GM18951 (cell line): Measurements from ENCODE around the gene GRIA3.
"Not testable (repeated sequence)": the region's sequence is repeated elsewhere in the genome, so short reads cannot be mapped to it uniquely, and the experiment has no call there.

Experiments
- POLR2A ChIP-seq: IDR thresholded peaks from 4 replicates; pipeline ENCODE4 v1.6.1; 2011; ENCODE audit warnings: mild to moderate bottlenecking; ENCODE audit not compliant: insufficient read length, insufficient read depth; ENCODE audit errors: extremely low read depth
- in situ Hi-C: fragments of 300-500 bp; cut with MboI; formaldehyde crosslinking; loops from one replicate; pipeline ENCODE4 v1.12.0; 2022; ENCODE audit warnings: low sequenced_read_pairs, mixed read lengths, inconsistent platforms; ENCODE audit not compliant: unreplicated experiment

The GRIA3 gene

DNA sequence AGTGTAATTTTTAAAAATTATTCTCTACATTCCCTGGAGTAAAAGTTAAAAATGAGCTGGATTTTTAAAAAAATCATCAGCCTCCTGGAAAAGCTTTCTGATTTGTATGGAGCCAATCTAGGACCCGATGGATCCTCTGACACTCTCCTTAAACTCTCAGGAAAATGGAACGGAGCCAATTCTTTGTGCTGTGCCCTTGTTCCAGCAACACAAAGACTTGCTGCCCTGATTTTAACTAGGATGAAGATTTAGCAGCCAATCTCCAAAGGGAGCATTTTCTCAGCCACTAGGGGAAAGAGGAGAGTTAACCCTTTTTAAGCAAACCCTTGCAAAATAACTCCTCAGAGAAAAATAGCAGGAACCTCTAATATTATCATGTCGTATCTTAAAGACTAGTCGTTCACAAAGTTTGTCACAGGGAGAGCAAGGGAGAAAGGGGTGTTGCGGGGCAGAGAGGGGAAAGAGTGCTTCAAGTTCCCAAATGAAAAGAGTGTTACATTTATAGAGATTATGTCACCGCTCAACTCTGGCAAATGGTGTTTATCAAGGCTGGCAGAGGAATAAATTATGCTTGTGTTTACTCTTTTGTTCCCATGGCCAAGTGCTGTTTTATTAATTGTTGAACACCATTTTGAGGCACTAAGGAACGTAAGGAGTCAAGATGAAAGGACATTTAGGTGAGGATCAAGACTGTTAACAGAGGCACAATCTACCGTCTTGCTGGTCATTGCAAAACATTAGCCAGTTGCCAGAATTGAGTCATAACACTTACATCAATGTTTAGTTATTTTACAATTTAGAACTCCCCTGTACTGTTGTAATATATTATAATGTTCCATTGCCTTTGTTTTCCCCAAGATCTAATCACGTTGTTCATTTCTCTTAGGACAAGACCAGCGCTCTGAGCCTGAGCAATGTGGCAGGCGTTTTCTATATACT is 298.1 kb downstream of the GRIA3 start:
- no peak for TF ChIP-seq POLR2A
- in situ Hi-C loops = no loop called here

DNA sequence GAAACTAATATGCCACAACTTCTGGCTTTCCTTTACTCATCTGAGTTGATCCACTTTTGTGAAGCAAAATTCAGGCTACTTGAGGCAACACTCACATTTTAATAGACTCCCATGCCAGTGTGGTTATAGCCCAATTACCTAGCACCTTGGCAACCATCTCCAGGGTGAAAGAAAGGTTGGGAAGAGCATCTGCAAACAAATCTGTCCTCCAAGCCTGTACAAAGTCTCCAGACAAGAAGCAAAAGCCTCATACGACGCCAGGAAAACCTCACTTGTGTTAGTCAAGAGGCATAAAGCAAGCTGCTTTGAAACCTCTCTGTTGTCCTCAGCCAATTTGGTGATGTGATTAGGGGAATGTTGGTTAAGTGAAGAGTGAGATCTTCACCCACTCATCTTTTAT is 302.2 kb downstream of the GRIA3 start:
- in situ Hi-C loops = no loop called here
- no peak for TF ChIP-seq POLR2A

- in situ Hi-C loops = no loop called here
- no peak for TF ChIP-seq POLR2A
These were observed 303.2 kb downstream of the GRIA3 start for GRCh38 chrX:123487236-123487635.

- in situ Hi-C loops = no loop called here
- no peak for TF ChIP-seq POLR2A
These were observed 303.6 kb downstream of the GRIA3 start for GRCh38 chrX:123487669-123488068.

- in situ Hi-C loops = no loop called here
- TF ChIP-seq POLR2A = no peak
These were observed 304.9 kb downstream of the GRIA3 start for GRCh38 chrX:123489011-123489410.

- no peak for TF ChIP-seq POLR2A
- in situ Hi-C loops = no loop called here
These were observed 309.8 kb downstream of the GRIA3 start for GRCh38 chrX:123493857-123494256.

GRCh38 chrX:123499787-123500186 is 315.7 kb downstream of the GRIA3 start:
- in situ Hi-C loops = no loop called here

GRCh38 chrX:123504047-123504446 is 320.0 kb downstream of the GRIA3 start:
- in situ Hi-C loops = no loop called here
- TF ChIP-seq POLR2A = no peak

More at GRCh38 chrX:123499787-123500186, 315.7 kb downstream of the GRIA3 start:
- TF ChIP-seq POLR2A = no peak

DNA sequence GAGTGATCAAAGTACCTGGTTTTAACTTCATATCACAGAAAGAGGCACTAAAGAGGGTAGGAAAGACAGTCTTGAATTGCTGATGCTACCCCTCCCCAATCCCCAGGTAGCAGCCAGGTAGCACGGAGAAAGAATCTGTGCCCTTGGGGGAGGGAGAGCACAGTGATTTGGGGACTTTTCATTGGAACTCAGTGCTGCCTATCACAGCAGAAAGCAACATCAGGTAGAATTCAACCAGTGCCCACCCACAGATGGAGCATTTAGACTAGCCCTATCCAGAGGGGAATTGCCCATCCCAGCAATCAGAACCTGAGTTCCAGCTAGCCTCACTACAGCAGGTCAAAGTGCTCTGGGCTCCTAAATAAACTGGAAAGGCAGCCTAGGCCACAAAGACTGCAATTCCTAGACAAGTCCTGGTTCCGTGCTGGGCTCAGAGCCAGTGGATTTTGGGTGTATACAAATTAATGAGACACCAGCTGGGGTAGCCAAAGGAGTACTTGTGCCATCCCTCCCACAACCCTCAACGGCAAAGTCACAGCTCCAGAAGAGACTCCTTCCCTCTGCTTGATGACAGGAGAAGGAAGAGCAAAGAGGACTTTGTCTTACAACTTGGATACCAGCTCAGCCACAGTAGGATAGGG is 320.7 kb downstream of the GRIA3 start:
- in situ Hi-C loops = no loop called here
- TF ChIP-seq POLR2A = no peak

GRCh38 chrX:123513585-123514278 is 329.7 kb downstream of the GRIA3 start:
- TF ChIP-seq POLR2A = no peak
- in situ Hi-C loops = no loop called here

GRCh38 chrX:123514279-123514640 is 330.2 kb downstream of the GRIA3 start:
- in situ Hi-C loops = not testable (repeated sequence)

GRCh38 chrX:123518791-123519190 is 334.7 kb downstream of the GRIA3 start:
- TF ChIP-seq POLR2A = no peak
- in situ Hi-C loops = no loop called here

- TF ChIP-seq POLR2A = no peak
- in situ Hi-C loops = no loop called here
These were observed 341.1 kb downstream of the GRIA3 start for GRCh38 chrX:123525123-123525725.

DNA sequence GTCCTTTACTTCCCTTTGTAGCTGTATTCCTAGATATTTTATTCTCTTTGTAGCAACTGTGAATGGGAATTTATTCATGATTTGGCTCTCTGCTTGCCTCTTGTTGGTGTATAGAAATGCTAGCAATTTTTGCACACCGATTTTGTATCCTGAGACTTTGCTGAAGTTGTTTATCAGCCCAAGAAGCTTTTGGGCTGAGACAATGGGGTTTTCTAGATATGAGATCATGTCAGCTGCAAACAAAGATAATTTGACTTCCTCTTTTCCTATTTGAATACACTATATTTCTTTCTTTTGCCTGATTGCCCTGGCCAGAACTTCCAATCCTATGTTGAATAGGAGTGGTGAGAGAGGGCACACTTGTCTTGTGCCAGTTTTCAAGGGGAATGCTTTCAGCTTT is 346.6 kb downstream of the GRIA3 start:
- in situ Hi-C loops = not testable (repeated sequence)
